AG09309 (cell line): ENCODE data around the gene NEBL.

Experiments used
- DNase-seq: peaks from one replicate; pipeline ENCODE4 v3.0.0-alpha.2; 2010; ENCODE audit warnings: low read depth
- H3K4me3 ChIP-seq: 2 replicates; pipeline ENCODE4 v1.5.1; 2011; ENCODE audit warnings: mild to moderate bottlenecking, low read depth, low read length, moderate library complexity; ENCODE audit not compliant: control insufficient read depth
- TF ChIP-seq, protein P1 (sequence below): IDR thresholded peaks from 2 replicates; pipeline ENCODE4 v1.5.1; 2011; ENCODE audit warnings: mild to moderate bottlenecking, low read depth, low read length, inconsistent platforms; ENCODE audit not compliant: insufficient read depth, control insufficient read depth; ENCODE audit errors: missing control alignments

The NEBL gene

DNA sequence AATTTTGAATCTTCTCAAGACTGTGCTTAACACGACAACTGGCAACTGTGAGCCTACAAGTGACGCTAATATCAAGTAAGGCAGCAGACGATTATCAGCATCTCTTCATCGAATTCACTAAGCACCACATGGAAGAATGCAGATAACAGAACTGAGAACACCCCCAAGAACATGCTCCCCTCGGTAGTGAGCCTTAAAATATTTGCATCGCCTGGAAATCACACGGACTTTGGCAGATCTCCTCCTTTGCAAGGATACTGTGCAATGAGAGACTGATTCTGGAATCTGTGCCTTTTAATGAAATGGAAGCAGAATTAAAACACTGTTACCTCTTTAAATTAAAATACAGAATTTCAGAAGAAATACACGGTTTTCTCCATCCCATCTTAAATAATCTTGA lies 38.2 kb upstream of the NEBL start:
- TF ChIP-seq, protein P1, sequence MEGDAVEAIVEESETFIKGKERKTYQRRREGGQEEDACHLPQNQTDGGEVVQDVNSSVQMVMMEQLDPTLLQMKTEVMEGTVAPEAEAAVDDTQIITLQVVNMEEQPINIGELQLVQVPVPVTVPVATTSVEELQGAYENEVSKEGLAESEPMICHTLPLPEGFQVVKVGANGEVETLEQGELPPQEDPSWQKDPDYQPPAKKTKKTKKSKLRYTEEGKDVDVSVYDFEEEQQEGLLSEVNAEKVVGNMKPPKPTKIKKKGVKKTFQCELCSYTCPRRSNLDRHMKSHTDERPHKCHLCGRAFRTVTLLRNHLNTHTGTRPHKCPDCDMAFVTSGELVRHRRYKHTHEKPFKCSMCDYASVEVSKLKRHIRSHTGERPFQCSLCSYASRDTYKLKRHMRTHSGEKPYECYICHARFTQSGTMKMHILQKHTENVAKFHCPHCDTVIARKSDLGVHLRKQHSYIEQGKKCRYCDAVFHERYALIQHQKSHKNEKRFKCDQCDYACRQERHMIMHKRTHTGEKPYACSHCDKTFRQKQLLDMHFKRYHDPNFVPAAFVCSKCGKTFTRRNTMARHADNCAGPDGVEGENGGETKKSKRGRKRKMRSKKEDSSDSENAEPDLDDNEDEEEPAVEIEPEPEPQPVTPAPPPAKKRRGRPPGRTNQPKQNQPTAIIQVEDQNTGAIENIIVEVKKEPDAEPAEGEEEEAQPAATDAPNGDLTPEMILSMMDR, result no peak
- DNase-seq, result no peak
- no peak overlapping the region for H3K4me3 ChIP-seq

DNA sequence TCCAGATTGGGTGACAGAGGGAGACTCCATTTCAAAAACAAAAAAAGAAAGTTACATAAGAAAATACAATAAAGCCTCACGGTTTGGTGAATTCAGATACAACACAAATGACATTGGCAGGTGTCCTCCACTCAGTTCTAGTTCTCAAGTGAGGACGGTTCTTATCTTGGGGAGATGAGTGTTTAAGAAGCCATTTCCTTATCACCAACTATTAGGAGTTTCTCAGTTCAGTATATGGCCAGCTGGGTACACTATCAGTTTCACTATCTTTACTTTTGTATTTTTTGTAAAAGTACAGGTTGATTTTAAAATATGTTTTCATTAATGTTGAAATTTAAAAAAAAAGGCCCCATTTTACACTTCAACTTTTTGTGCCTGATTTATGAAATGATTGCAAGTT lies 36.6 kb upstream of the NEBL start:
- DNase-seq, result no peak
- H3K4me3 ChIP-seq, result no peak overlapping the region
- TF ChIP-seq, protein P1, result no peak

DNA sequence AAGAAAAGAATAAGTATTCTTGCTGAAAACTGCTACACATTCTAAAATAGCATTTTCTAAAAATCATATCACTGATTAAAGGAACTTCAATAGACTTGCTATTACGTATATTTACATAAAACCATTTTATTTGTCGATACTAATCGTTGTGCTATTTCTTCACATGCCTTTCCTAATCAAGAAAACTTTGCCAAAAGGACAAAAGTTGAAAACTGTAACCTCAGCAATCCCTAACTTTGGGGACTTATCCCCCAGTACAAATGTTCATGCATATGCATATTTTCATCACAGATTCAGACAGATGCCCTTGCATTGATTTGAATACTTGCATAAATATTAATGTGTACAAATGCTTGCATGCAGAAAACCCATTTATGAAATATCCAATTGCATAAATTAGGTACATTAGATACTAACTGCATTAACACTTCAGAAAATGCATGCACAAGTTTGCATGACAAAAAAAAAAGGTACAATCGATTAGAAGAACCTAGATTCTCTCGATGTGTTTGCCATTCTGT lies 35.6 kb upstream of the NEBL start:
- DNase-seq, result no peak
- TF ChIP-seq, protein P1, result no peak
- H3K4me3 ChIP-seq, result no peak overlapping the region

DNA sequence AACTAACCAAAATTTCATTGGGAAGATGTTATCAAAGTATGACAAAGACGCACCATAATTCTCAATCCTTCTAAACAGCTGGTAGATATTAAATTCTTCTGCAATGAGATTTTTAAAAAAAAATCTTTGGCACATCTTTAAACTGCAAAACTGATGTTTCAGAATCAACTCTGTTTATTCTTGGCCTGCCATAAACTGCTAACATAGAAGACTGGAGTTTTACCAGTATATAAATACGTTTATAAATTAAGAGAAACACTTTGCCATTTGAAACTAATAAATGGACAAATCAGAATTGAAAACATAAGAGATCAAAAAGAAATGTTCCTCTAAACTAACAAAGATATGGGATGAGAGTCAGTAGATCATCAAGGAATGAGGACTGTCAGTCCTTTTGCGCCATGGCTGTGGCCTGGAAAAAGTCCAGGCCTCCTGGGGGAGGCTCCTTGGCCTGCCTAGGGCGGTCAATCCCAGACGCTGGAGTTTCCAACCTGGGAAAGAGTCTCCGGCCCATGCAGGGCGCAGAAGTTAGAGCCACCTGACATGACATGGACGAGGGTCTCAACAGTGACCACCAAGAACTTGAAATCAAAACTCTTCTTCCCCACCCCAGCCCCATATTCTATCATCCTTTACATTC lies 34.2 kb upstream of the NEBL start:
- TF ChIP-seq, protein P1, result no peak
- DNase-seq, result no peak
- H3K4me3 ChIP-seq, result no peak overlapping the region

DNA sequence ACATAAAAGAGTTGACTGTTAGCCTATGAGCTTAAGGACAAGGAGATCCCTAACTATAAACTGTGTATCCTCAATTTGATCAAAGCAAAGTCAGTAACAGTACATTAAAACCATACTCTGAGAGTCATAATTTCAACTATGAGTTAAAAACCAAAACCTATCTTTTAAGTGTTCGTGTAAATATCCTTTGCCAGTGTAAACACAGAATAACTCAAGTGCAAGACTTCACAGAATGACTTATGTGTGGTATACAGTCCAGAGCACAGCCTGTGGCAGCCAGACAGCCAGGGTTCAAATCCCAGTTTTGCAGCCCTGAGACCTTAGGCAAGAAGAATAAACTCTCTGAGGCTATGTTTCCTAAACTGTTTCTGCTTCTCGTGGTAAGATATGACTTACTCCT lies 30.3 kb upstream of the NEBL start:
- no peak overlapping the region for H3K4me3 ChIP-seq
- TF ChIP-seq, protein P1, result no peak
- no peak for DNase-seq

DNA sequence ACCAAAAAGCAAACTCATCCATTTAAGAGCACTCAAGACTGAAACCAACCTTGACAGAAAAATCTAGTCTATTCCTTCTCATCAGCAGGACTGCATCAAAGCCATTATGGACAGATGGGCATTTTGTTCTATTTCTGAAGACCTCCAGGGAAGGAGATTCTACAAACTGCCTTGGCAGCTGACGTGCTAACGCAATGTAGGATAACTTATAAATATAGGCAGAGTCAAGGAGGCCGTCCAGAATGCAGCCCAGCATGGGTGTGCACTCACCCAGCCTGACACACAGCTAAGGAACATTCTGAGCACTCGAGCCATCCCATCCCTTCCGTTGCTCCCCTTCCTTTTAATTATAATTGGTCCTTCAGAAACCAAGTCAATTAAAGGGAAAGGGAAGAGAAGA lies 25.3 kb upstream of the NEBL start:
- DNase-seq, result no peak
- no peak overlapping the region for H3K4me3 ChIP-seq
- TF ChIP-seq, protein P1, result no peak
